Vagina (tissue), 2 donors: ENCODE data around the gene KCP.

Experiments
- CTCF ChIP-seq, 3 experiments: fragments of 450-650 bp in 2 of 3; fragments of 200-600 bp in 1 of 3; sonication (generic) in 1 of 3; IDR thresholded peaks; one replicate each; pipeline ENCODE4 v1.5.1; 2017 to 2019; ENCODE audit warnings: antibody characterized with exemption in 3 of 3, mild to moderate bottlenecking in 2 of 3, moderate library complexity in 2 of 3
- POLR2A ChIP-seq, 2 donors: fragments of 450-650 bp; IDR thresholded peaks; one replicate each; pipeline ENCODE4 v1.6.1; 2017; ENCODE audit warnings: antibody characterized with exemption in 2 of 2, mild to moderate bottlenecking in 2 of 2, moderate library complexity in 2 of 2
- POLR2AphosphoS5 ChIP-seq, 2 donors: sonication (generic); formaldehyde crosslinking; IDR thresholded peaks; one replicate each; pipeline ENCODE4 v1.9.0; 2017; ENCODE audit warnings: antibody characterized with exemption in 2 of 2, mild to moderate bottlenecking in 2 of 2, low read depth in 1 of 2; ENCODE audit not compliant: insufficient read depth in 1 of 2

GRCh38 chr7:128945668-128946366 lies 35.3 kb upstream of the KCP start:
- TF ChIP-seq CTCF (IDR thresholded peaks at IDR 0.05) (no peak), POLR2A (IDR thresholded peaks at IDR 0.05) (no peak), POLR2AphosphoS5 (IDR thresholded peaks at IDR 0.05; ENCODE audit: insufficient read depth in 1 of 2, low read depth in 1 of 2) (no peak)
